T-helper 9 cell (primary cell): Measurements from ENCODE around the gene PROC.
"Not testable (repeated sequence)": the region's sequence is repeated elsewhere in the genome, so short reads cannot be mapped to it uniquely, and the experiment has no call there.

Experiments
- DNase-seq: peaks from one replicate; pipeline ENCODE4 v3.0.0-alpha.2; 2020

PROC gene

DNA sequence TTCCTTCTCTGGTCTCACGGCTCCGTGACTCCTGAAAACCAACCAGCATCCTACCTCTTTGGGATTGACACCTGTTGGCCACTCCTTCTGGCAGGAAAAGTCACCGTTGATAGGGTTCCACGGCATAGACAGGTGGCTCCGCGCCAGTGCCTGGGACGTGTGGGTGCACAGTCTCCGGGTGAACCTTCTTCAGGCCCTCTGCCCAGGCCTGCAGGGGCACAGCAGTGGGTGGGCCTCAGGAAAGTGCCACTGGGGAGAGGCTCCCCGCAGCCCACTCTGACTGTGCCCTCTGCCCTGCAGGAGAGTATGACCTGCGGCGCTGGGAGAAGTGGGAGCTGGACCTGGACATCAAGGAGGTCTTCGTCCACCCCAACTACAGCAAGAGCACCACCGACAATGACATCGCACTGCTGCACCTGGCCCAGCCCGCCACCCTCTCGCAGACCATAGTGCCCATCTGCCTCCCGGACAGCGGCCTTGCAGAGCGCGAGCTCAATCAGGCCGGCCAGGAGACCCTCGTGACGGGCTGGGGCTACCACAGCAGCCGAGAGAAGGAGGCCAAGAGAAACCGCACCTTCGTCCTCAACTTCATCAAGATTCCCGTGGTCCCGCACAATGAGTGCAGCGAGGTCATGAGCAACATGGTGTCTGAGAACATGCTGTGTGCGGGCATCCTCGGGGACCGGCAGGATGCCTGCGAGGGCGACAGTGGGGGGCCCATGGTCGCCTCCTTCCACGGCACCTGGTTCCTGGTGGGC, 10.0 kb downstream of the PROC start:
- DNase-seq = no peak

DNA sequence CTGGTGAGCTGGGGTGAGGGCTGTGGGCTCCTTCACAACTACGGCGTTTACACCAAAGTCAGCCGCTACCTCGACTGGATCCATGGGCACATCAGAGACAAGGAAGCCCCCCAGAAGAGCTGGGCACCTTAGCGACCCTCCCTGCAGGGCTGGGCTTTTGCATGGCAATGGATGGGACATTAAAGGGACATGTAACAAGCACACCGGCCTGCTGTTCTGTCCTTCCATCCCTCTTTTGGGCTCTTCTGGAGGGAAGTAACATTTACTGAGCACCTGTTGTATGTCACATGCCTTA, 10.5 kb downstream of the PROC start:
- no peak for DNase-seq

DNA sequence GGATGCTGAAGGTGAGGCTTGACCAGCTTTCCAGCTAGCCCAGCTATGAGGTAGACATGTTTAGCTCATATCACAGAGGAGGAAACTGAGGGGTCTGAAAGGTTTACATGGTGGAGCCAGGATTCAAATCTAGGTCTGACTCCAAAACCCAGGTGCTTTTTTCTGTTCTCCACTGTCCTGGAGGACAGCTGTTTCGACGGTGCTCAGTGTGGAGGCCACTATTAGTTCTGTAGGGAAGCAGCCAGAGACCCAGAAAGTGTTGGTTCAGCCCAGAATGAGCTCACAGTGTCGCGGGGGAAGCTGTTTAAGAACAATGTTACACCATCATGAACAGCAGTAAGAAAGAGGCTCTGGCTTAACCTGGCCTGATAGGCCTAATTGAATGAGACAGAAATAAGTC, 11.1 kb downstream of the PROC start:
- DNase-seq = no peak

DNA sequence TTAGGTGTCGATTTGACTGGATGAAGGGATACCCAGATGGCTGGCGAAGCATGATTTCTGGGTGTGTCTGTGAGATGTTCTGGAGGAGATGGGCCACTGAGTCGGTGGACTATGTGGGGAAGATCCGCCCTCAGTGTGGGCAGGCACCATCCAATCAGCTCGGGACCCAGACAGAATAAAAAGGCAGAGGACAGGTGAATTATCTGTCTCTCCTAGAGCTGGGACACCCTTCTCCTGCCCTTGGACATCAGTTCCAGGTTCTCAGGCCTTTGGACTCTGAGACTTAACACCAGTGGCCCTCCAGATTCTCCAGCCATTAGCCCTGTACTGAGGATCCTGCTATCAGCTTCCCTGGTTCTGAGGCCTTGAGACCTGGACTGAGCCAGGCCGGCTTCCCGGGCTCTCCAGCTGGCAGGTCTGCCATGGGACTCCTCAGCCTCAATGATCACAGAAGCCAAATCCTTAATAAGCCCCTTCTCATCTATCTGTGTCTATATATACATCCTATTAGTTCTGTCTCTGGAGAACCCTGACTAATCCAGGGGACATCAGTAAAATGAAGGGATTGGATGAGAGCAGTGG, 11.7 kb downstream of the PROC start:
- DNase-seq = no peak

DNA sequence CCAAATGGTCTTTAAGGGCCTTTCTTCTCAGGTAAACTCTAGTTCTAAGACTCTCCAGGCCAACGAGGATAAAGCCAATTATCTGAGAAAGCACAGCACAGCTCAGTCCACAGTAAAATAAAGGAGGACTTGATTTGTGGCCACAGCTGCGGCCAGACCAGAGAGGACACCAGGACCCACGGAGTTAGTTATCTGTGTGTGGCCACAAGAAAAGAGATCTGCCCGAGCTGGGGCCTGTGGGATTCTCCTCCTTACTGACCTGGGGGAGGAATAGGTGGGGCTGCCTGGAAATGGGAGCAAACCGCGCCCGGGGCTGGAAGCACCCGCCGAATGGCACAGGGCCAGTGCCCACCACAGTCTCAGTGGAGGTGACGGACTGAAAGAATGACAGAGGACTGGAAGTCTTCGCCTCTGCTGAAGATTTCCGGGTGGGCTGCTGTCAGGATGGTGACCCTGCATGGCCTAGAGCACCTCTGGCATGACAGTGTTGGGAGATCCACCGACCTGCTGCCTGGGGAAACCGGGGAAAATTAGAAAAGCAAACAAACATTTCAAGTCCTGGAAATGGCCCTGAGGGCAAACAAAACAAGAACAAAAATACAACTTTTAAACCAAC, 13.3 kb downstream of the PROC start:
- DNase-seq = no peak

DNA sequence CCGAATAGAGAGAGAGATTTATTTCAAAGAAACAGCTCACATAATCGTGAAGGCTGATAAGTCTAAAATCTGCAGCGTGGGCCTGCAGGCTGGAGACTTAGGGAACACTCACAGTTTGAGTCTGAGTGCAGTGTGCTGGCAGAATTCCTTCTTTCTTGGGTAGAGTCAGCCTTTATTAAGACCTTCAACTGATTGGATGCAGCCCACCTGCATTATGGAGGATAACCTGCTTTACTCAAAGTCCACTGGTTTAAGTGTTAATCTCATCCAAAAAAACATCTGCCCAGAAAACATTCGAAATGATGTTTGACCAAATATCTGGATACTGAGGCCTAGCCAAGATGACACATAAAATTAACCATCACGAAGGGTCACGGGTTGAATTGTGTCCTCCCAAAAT, 16.3 kb downstream of the PROC start:
- DNase-seq = no peak

DNA sequence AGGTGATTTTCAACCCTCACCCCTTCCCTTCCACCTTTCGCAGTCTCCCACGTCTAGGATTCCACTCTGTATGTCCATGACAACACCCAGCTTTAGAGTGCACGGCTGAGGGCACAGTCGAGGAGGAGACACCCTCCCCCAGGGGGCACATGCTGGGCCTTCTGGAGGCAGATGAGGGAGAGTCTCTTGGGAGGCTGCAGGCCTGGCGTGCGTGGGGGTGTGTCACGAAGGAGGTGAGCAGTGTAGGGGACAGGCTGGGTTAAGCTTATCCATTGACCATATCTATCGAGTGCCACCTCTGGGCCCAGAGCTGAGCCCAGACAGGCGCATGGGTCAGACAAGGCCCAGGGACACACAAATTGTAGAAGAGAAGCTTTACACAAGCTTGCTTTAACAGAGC, 18.8 kb downstream of the PROC start:
- no peak for DNase-seq

DNA sequence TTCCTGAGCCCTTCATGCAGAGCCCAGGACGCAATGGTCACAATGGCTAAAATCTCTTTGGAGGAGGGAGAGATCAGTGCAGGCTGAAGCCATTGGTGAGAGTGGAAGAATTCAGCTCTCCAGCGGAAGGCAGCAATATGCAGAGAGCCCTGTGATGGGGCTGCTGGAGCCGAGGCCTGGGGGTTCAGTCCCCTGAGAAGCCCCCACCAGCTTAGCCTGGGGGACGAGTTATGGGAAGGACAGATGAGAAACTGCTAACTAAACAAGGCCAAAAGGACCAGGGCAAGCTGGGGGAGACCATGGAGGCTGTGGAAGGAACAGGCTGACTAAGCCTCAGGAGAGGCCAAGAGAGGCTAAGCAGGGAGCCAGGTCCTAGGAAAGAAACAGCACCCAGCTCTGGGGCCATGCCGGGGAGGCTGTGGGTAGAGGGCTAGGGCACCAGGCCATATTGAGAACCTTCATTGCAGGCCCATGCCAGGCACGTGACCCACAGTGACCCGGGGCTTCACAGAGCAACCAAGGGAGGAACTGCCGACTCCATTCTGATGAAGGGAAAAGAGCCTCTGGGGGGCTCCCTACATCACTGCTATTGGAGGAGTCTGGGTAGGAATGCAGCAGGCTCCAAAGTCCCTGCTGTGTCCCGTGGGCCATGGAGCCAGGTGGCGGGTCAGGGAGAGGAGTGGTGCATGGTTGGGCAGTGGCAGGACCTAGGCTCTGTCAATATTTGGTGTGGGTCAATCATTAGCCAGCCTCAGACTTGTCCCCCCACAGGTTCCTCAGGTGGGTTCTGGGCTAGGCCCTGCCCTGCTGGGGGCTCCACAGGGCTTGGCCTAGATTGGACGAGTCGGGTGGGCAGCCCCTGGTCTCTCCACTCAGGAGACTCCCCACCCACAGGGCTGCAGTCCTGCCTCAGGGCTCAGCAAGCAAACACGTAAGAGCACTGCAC, 19.8 kb downstream of the PROC start:
- DNase-seq = no peak

DNA sequence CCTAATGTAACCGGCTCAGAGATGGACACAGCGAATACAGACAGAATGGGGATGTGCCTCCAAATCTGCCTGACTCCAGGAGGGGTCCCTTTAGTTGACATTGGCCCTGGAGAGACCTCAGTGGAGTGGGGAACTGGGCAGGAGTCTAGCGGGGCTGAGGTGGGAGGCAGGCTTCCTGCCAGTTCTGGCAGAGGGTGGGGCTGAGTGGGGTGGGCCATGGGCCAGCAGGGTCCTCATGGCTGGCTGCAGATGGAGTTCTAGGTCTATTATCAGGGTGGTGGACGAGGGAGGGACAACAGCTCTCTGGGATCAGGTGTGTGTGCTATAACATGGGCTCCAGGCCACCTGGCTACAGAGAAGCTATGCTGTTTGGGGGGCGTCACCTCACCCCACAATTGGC, 21.1 kb downstream of the PROC start:
- DNase-seq = no peak

DNA sequence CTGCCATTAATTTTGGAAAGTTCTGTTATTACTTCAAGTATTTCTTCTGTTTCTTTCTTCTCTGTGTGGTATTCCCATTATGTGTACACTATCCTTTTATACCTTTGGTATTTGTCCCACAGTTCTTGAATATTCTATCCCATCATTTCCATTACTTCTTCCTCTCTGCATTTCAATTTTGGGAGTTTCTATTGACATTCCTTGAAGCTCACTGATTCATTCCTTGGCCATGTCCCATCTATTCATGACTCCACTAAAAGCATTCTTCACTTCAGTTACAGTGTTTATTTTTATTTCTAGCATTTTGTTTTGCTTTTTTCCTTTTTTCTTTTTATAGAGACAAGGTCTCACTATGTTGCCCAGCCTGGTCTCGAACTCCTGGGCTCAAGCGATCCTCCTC, 30.3 kb downstream of the PROC start:
- no peak for DNase-seq

DNA sequence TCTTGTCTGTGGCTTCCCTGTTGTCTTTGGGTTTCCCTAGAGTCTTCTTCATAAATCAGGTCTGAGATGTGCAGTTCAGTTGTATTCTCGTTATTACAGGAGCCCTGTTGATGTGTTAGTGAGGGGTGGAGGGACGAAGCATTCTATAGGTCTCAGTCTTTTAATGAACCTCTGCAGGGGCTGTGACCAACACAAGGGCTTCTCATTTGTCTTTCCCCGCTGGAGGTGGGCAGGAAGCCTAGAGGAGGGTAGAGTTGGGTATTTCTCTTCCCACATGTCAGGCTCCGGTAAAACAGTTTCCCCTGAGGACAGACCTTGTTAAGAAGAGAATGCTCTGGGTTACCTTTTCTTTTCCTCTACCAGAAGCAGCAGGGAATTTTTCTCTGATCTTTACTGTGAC, 31.2 kb downstream of the PROC start:
- DNase-seq = no peak

DNA sequence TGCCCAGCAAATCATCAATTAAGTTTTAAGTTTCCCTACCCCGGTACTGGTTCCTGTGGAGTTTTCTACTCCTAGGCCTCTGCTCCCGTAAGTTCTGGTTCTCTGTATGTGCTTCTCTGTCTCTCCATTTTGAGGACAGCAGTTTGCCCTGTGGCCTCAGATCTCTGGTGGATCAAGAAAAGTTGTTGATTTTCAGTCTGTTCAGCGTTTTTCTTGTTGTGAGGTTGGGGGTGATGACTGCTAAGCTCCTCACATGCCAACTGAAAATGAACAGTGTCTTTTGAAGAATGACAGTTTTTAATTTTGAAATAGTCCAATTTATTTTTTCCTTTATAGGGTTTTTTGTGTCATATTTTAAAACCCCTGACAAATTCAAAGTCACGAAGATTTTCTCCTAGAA, 31.7 kb downstream of the PROC start:
- no peak for DNase-seq

DNA sequence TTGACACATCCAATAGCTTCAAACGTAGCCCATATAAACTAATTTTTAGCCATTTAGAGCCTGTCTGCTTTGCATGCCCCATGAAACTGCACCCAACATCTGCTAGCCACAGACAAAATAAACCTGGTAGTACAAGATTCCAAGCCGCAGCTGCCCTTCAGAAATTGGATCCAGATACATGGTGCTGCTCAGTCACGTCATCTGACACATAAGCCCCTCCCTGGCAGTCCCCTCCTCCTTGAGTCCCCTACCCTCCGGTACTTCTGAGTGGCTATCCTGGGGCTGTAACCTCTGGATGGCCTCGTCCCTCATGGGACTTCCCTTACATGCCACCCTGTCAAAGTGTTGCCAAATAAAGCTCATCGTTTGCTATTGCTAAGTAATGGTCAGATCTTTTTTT, 33.8 kb downstream of the PROC start:
- no peak for DNase-seq

DNA sequence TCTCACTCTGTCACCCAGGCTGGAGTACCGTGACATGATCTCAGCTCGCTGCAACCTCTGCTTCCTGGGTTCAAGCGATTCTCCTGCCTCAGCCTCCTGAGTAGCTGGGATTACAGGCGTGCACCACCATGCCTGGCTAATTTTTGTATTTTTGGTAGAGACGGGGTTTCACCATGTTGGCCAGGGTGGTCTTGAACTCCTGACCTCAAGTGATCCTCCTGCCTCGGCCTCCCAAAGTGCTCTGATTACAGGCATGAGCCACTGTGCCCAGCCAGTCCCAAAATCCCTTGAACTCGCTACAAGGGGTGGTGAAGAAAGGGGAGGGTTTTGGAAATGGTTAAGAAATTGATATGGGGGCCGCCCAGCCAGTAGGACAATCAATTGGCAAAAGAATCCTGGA, 34.2 kb downstream of the PROC start:
- not testable (repeated sequence) for DNase-seq

DNA sequence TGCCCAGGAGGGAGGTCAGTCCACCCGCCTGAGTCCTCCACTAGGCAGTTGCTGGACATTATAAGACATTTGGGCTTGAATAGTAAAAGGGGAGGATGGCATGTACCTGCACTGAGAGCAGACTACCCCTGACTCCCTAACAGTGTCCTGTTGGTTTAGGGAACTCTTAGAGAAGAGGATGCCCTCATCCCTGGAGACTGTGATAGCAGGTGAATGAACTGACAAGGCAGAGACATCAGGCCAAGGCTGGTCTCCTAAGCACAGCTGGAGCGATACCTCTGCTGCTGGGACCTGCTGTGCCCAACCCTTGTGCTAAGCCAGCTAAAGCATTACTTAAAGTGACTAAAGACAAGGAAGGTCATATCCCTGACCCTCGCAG, 34.8 kb downstream of the PROC start:
- no peak for DNase-seq

DNA sequence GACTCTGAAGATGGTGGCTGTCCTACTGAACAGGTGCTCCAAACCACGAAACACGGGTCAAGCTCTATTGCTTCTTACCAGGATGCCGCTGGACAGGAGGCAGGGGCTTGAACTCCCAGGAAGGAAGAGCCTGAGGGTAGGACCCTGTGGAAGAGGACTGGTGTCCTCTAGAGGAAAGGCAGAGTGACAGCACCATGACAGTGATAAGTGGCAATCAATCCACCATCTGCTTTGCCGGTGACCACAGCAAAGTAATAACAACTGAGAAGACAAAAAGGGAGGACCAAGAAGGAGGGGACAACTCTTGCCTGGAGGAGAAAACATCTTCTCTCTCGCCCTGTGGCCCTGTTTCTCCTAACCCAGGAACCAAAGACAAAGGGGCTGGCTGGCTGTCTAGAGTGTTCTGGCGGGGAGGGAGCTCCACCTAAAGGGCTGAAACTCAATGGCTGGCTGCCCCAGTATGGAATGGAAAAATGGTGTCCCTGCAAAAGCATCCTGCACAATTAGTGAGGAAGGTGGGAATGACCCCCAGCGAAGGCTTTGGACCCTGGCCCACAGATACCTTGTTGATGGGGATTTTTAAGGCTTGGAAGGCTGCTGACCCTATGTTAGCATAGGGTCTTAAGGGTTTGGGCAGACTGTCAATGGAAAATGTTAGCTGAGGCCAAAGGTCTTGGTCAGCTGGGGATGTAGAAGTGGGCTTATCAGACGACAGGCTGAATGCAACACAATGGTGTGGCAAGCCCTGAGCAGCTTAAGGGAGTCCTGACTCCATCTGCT, 35.4 kb downstream of the PROC start:
- DNase-seq = no peak

DNA sequence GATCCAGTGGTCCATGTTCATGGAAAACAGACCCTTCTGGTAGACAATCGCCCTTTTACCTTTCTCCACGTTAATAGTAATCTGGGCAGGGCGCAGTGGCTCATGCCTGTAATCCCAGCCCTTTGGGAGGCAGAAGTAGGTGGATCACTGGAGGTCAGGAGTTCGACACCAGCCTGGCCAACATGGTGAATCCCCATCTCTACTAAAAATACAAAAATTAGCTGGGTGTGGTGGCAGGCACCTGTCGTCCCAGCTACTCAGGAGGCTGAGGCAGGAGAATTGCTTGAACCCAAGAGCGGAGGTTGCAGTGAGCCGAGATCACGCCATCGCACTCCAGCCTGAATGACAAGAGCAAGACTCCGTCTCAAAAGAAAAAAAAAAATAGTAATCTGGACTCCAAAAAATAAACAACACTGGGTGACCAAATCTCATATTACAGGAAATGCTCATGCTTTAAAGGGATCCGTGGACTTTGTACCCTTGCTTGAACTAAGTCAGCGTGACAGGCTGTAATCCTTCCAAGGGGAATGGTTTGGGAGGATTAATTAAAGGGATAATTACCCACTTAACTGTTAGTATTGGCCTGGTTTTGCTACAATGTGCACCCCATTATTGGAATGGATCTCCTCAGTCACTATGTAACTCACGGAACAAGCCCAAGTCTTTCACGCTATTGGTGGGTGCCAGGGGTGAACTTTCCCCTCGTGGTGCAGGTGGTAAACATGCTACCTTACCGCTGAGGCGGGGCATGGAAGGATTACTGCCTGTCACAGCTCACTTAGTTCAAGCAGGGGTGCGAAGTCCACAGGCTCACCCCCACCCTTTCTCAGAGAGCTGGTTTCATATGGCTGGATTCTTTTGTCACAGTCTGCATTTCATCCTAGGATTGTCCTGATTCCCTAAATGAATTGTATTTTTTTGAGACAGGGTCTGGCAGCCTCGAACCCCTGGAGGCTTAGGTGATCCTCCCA, 36.7 kb downstream of the PROC start:
- DNase-seq = no peak

DNA sequence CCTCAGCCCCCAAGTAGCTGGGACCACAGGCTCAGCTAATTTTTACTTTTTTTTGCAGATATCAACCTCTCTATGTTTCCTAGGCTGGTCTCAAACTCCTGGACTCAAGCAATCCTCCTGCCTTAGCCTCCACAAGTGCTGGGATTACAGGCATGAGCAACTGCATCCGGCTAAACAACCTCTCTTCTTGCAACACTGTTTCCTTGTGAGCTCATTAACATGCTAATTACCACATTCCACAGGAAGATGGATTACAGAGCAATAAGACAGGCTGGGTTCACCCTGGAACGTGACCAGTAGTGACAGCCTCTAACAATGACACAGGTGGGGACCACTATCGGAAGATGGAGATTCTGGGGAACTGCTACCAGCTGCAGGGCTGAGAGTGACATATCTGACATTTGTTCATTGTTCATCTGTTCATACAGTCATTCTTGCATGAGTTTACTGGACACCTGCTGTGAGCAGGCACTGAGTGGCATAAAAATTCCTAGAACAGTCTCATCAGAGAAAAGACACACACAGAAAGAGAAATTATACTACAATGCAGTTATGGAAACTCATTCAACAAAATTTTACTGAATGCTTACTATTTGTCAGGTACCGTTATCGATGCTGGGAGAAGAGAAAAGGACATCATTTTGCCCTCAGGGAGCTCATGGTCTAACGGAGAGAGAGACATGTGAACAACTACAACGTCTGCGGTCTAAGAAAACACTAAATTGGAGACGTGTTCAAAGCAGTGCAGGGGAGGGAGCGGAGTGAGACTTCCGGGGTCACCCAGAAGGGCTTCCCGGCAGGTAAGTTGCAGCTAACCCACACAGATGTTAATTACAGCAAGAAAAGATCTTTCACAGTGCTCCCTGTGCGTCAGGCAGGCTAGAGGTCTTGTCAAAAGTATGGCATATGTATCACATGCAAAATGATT, 37.6 kb downstream of the PROC start:
- no peak for DNase-seq

DNA sequence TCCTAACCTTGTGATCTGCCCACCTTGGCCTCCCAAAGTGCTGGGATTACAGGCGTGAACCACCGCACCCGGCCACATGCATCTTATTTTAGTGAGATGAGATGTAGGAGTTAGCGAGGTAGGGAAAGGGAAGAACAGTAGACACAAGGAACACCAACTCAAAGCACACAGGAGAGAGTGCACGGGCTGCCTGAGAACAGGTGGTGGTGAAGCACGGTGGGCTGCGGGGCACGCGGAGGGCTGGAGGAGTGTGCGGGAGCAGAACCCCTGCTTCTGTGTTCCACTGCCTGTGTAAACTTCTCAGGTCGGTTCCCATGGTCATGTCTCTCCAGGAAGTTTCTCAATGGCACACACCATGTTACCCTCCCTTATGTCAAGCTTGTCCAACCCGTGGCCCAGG, 38.7 kb downstream of the PROC start:
- DNase-seq = no peak

DNA sequence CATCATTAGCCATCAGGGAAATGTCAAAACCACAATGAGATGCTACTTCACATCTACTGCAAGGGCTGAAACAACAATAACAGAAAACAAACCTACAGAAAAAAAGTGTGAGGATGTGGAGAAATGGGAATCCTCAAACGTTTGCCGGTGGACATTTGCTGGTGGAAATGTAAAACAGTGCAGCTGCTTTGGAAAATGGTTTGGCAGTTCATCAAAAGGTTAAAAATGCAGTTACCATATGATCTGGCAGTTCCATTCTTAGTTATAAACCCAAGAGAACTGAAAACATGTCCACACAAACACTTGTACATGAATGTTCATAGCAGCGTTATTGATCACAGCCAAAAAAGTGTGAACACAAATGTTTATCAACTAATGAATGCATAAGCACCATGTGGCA, 44.2 kb downstream of the PROC start:
- DNase-seq = no peak
